Esophagus (tissue), 2 donors: ENCODE results near the gene TP53INP2. TPM values are rescaled to one million over a fixed set of nuclear protein-coding genes. Genes with fewer than 3 reads are reported as not detected.
"Not testable (repeated sequence)": the region's sequence is repeated elsewhere in the genome, so short reads cannot be mapped to it uniquely, and the experiment has no call there.

ENCODE experiments used
- H3K27ac ChIP-seq, 2 donors: one replicate each; pipeline ENCODE4 v1.5.1; 2013; ENCODE audit warnings: low read depth in 2 of 2, mild to moderate bottlenecking in 2 of 2, inconsistent platforms in 1 of 2, low read length in 1 of 2, moderate library complexity in 1 of 2
- H3K27me3 ChIP-seq, 2 donors: one replicate each; pipeline ENCODE4 v1.6.1; 2013; ENCODE audit warnings: low read length in 2 of 2, control low read depth in 1 of 2, mild to moderate bottlenecking in 1 of 2; ENCODE audit not compliant: insufficient read depth in 2 of 2, control insufficient read depth in 1 of 2
- H3K36me3 ChIP-seq, 2 donors: one replicate each; pipeline ENCODE4 v1.6.1; 2013; ENCODE audit warnings: low read length in 1 of 2; ENCODE audit not compliant: control insufficient read depth in 2 of 2, insufficient read depth in 2 of 2
- H3K4me1 ChIP-seq, 2 donors: one replicate each; pipeline ENCODE4 v1.6.1; 2013; ENCODE audit warnings: low read length in 1 of 2; ENCODE audit not compliant: control insufficient read depth in 2 of 2, insufficient read depth in 2 of 2
- H3K4me3 ChIP-seq, 2 donors: one replicate each; pipeline ENCODE4 v1.5.1; 2013; ENCODE audit warnings: low read length in 2 of 2, mild to moderate bottlenecking in 2 of 2, low read depth in 1 of 2, moderate library complexity in 1 of 2
- H3K9me3 ChIP-seq, 2 donors: one replicate each; pipeline ENCODE4 v1.6.1; 2013; ENCODE audit warnings: mild to moderate bottlenecking in 2 of 2, low read depth in 1 of 2, low read length in 1 of 2, moderate library complexity in 1 of 2; ENCODE audit not compliant: control insufficient read depth in 2 of 2, insufficient read depth in 1 of 2
- WGBS, 2 donors: extraction: QIAGEN DNeasy Blood & Tissue Kit; methylation state at CpG; one replicate each; pipeline ENCODE4 v1.1.7; 2013; 5-methylcytosine and 5-hydroxymethylcytosine counted together
- polyA plus RNA-seq, 2 donors: library from polyadenylated mRNA; stranded (reverse); fragments of 200-250 nt; gene quantifications; one replicate each; pipeline ENCODE4 v1.2.3, GENCODE V29; 2013
- donor health status: healthy with polysubstance abuse.
- donor health status: Bipolar disorder and iron deficiency.

The TP53INP2 gene
- polyA plus RNA-seq, 2 donors, result 39.5 to 57.1 TPM

DNA sequence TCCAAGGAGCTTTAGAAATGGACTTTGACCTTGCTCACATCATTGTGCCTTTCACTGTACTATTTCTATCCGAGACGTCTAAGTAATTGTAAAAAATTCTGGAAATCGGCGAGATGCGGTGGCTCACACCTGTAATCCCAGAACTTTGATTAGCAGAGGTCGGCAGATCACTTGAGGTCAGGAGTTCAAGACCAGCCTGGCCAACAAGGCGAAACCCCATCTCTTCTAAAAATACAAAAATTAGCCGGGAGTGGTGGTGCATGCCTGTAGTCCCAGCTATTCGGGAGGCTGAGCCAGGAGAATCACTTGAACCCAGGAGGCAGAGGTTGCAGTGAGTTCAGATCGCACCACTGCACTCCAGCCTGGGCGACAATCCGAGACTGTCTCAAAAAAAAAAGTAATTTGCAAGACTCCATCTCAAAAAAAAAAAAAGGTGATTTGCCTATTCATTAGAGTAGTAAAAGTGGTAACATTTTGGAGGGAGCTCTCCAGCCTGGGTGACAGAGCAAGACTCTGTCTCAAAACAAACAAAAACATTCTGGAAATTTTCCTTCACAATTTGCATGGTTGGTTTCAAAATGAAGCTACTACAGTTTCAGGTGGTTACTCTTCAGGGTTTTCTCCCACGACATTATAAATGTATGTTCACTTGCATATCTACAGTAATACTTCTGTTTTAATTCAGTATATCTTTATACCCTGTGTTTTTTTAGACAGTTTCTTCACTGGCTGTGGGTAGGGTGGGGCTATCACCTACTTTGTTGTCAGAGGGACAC is 15.3 kb downstream of the TP53INP2 start:
- H3K4me3 ChIP-seq, H3K27ac ChIP-seq, H3K9me3 ChIP-seq, H3K27me3 ChIP-seq, H3K4me1 ChIP-seq: not testable (repeated sequence)
- peaks cover 10 to 13% of the 10 kb centered on the region in 2 donors for H3K36me3 ChIP-seq
- 90 to 93% methylated on average over 13 of the region's 13 CpGs for WGBS, 2 donors

- Histone ChIP-seq H3K4me3 (no peak overlapping the region), H3K27ac (no peak overlapping the region), H3K4me1 (no peaks in the 10 kb centered on the region), H3K36me3 (peaks cover 11 to 12% of the 10 kb centered on the region in 2 donors), H3K27me3 (no peaks in the 10 kb centered on the region), H3K9me3 (no peaks in the 10 kb centered on the region)
- WGBS, 2 donors, result 47 to 74% methylated on average over 2 of the region's 2 CpGs
Observed at GRCh38 chr20:34720266-34720665, 16.1 kb downstream of the TP53INP2 start.

GRCh38 chr20:34722560-34722959 is 18.4 kb downstream of the TP53INP2 start:
- WGBS, 2 donors, result 86 to 94% methylated on average over 3 of the region's 3 CpGs
- H3K27ac ChIP-seq, H3K9me3 ChIP-seq, H3K27me3 ChIP-seq, H3K4me3 ChIP-seq, H3K4me1 ChIP-seq: not testable (repeated sequence)
- H3K36me3 ChIP-seq, result peaks cover 12 to 20% of the 10 kb centered on the region in 2 donors

- Histone ChIP-seq H3K4me1 (no peaks in the 10 kb centered on the region), H3K27ac (no peak overlapping the region), H3K4me3 (no peak overlapping the region), H3K9me3 (no peaks in the 10 kb centered on the region), H3K36me3 (peaks cover 15 to 20% of the 10 kb centered on the region in 2 donors), H3K27me3 (no peaks in the 10 kb centered on the region)
- WGBS, 2 donors, result 75 to 78% methylated on average over 3 of the region's 3 CpGs
Observed at GRCh38 chr20:34724172-34724571, 20.0 kb downstream of the TP53INP2 start.

GRCh38 chr20:34729416-34729815 is 25.3 kb downstream of the TP53INP2 start:
- Histone ChIP-seq H3K36me3 (peaks cover 11 to 13% of the 10 kb centered on the region in 2 donors), H3K4me1 (peaks cover 0 to 2% of the 10 kb centered on the region in 2 donors), H3K27ac (peak overlapping the region in 1 of 2 donors; percentile 8), H3K9me3 (no peaks in the 10 kb centered on the region), H3K27me3 (no peaks in the 10 kb centered on the region), H3K4me3 (no peak overlapping the region)
- WGBS, 2 donors, result 95 to 97% methylated on average over 2 of the region's 2 CpGs

DNA sequence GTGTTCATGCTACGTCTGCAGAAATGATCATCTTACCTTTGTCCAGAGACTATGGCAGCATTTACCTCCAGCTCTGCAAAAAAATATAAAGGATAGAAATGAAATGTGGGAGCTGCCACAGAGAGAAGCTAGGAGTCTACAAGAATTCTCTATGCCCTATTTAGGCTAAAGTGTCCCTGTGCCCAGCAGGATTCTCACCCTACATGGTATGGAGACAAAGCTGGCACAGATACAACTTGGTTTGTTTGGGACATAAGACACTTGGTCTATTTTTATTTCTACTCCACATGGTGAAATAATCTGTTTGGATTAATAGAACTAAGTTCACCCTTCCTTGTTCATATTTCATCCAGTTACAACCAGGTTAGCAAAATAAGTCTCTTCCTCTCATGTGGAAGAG is 28.4 kb downstream of the TP53INP2 start:
- WGBS, 2 donors, result 77 to 96% methylated on average over 1 of the region's 1 CpG
- Histone ChIP-seq H3K4me1 (peaks cover 0 to 2% of the 10 kb centered on the region in 2 donors), H3K9me3 (no peaks in the 10 kb centered on the region), H3K36me3 (peaks cover 2 to 8% of the 10 kb centered on the region in 2 donors), H3K27me3 (no peaks in the 10 kb centered on the region), H3K4me3 (no peak overlapping the region), H3K27ac (no peak overlapping the region)

DNA sequence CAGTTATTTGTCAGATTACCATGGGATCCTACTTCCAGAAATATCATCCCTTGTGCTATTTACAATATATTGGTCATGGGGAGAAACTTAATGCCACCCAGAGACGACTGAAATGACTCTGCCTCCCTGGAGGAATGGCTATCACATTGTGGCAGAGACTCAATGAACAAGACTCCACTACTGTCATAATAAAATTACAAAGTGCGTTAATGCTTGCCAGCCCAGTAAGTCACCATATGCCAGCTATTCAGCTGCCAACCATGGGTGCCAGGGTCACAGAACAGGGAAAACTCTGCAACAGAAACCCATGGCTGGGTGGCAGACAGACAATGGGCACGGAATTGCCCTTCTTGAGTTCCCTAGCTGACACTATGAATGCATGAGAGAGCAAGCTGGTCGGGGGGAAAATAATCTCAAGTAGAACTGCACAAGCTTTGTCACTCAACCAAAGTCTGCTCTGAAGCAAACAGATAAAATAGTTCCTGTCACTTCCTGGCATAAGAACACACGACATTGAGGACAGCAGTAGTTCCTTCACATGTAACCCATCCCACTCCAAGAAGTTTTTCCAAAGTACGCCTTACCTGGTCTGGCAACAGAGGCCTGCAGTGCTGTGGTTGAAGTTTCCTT is 32.1 kb downstream of the TP53INP2 start:
- Histone ChIP-seq H3K9me3 (no peaks in the 10 kb centered on the region), H3K4me3 (no peak overlapping the region), H3K4me1 (no peaks in the 10 kb centered on the region), H3K27me3 (no peaks in the 10 kb centered on the region), H3K27ac (no peak overlapping the region), H3K36me3 (peaks cover 2 to 9% of the 10 kb centered on the region in 2 donors)
- 76 to 83% methylated on average over 6 of the region's 6 CpGs for WGBS, 2 donors

DNA sequence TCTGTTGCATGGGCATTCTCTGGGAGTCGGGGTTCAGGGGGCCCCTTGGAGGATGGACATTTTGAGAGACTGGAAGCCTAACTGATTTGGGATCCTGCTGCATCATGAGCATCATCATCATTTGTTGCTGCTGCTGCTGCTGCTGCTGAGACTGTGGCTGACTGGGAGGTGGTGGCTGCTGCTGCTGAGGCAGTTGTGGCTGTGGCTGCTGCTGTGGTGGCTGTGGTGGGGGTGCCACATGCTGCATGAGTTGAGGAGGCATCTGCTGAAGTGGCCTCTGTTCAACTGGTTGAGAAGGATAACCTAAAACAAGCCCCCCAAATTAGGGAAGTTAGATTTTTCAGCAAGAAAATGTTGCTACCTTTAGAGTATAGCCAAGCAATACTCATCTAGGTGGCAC is 38.9 kb downstream of the TP53INP2 start:
- WGBS, 2 donors, result 98 to 100% methylated on average over 1 of the region's 1 CpG
- Histone ChIP-seq H3K9me3 (no peaks in the 10 kb centered on the region), H3K27me3 (no peaks in the 10 kb centered on the region), H3K4me3 (no peak overlapping the region), H3K27ac (no peak overlapping the region), H3K4me1 (no peaks in the 10 kb centered on the region), H3K36me3 (peaks cover 4 to 25% of the 10 kb centered on the region in 2 donors)

DNA sequence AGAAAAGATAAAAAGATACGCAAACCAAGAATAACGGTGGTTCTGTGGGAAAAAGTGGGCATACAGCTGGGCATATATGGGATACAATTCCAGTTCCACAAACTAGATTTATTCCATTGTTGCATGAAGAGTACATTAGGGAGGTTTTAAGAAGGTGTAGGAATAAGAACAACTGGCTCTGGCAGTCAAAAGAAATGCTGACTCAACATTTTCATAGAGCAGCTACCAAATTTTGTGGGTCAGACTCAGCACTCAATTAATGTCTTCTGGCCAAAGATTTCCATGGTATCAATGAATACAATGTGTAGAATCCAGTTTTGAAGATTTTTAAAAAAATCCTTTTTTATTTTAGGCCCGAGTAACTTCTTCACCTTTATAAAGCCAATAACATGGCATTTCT is 40.2 kb downstream of the TP53INP2 start:
- WGBS, 2 donors, result 90 to 95% methylated on average over 3 of the region's 3 CpGs
- no peak overlapping the region for H3K4me3 ChIP-seq
- no peaks in the 10 kb centered on the region for H3K27me3 ChIP-seq
- no peaks in the 10 kb centered on the region for H3K9me3 ChIP-seq
- no peaks in the 10 kb centered on the region for H3K4me1 ChIP-seq
- peaks cover 4 to 23% of the 10 kb centered on the region in 2 donors for H3K36me3 ChIP-seq
- H3K27ac ChIP-seq, result no peak overlapping the region

- WGBS, 2 donors, result 71 to 78% methylated on average over 1 of the region's 1 CpG
- Histone ChIP-seq H3K4me3 (no peak overlapping the region), H3K4me1 (no peaks in the 10 kb centered on the region), H3K27ac (no peak overlapping the region), H3K36me3 (peaks cover 7 to 28% of the 10 kb centered on the region in 2 donors), H3K9me3 (no peaks in the 10 kb centered on the region), H3K27me3 (no peaks in the 10 kb centered on the region)
Observed at GRCh38 chr20:34744847-34745246, 40.7 kb downstream of the TP53INP2 start.
